HG03196 (cell line): ENCODE results near the gene TSSK1B.
"Not testable (repeated sequence)": the region's sequence is repeated elsewhere in the genome, so short reads cannot be mapped to it uniquely, and the experiment has no call there.

ENCODE experiments used
- ATAC-seq: cut with Tn5 transposase; IDR thresholded peaks from one replicate; pipeline ENCODE4 v1.9.1; 2021; ENCODE audit not compliant: unreplicated experiment

TSSK1B gene

GRCh38 chr5:113434889-113435288 lies at the start of gene TSSK1B:
Gene TSSK1B (minus strand): TSS chr5:113434989. CDS start chr5:113434839, 150 bp downstream.
- ATAC-seq = no peak

GRCh38 chr5:113480243-113480642 lies 45.5 kb upstream of the TSSK1B start:
- no peak for ATAC-seq

GRCh38 chr5:113478691-113479090 lies 43.9 kb upstream of the TSSK1B start:
- ATAC-seq = no peak

GRCh38 chr5:113474100-113474728 lies 39.4 kb upstream of the TSSK1B start:
- ATAC-seq = no peak

- ATAC-seq = no peak
These were observed 28.2 kb upstream of the TSSK1B start for GRCh38 chr5:113463032-113463431.

- ATAC-seq = not testable (repeated sequence)
These were observed 22.3 kb upstream of the TSSK1B start for GRCh38 chr5:113457106-113457505.

- no peak for ATAC-seq
These were observed 18.2 kb upstream of the TSSK1B start for GRCh38 chr5:113452941-113453340.

GRCh38 chr5:113451797-113452196 lies 17.0 kb upstream of the TSSK1B start:
- ATAC-seq = no peak

- no peak for ATAC-seq
These were observed 16.1 kb upstream of the TSSK1B start for GRCh38 chr5:113450929-113451328.

GRCh38 chr5:113450462-113450861 lies 15.7 kb upstream of the TSSK1B start:
- ATAC-seq = no peak

GRCh38 chr5:113448252-113448651 lies 13.5 kb upstream of the TSSK1B start:
- no peak for ATAC-seq

GRCh38 chr5:113447498-113448050 lies 12.8 kb upstream of the TSSK1B start:
- no peak for ATAC-seq

- no peak for ATAC-seq
These were observed 11.7 kb upstream of the TSSK1B start for GRCh38 chr5:113446358-113446927.

GRCh38 chr5:113437111-113437510 lies 2.3 kb upstream of the TSSK1B start:
- ATAC-seq = no peak

- ATAC-seq = no peak
These were observed 786 bp upstream of the TSSK1B start for GRCh38 chr5:113435575-113435974.

GRCh38 chr5:113433862-113434612 lies 752 bp downstream of the TSSK1B start:
- ATAC-seq = no peak

GRCh38 chr5:113433071-113433470 lies 1.7 kb downstream of the TSSK1B start:
- ATAC-seq = no peak

- no peak for ATAC-seq
These were observed 6.8 kb downstream of the TSSK1B start for GRCh38 chr5:113427871-113428574.

- ATAC-seq = no peak
These were observed 8.9 kb downstream of the TSSK1B start for GRCh38 chr5:113425909-113426308.

- ATAC-seq = no peak
These were observed 13.1 kb downstream of the TSSK1B start for GRCh38 chr5:113421693-113422092.

GRCh38 chr5:113405530-113405929 lies 29.3 kb downstream of the TSSK1B start:
- no peak for ATAC-seq
